Bronchial epithelial cell (primary cell): ENCODE results near the gene EMILIN3. TPM values are rescaled to one million over a fixed set of nuclear protein-coding genes. Genes with fewer than 3 reads are reported as not detected.

ENCODE experiments used
- DNase-seq: peaks from one replicate; pipeline ENCODE4 v3.0.0-alpha.2; 2010; ENCODE audit warnings: low read depth
- FAIRE-seq: peaks from 2 replicates; lab custom pipeline; 2011; peaks lifted over from hg19 to GRCh38; lab: Jason Lieb, UNC
- H3K27me3 ChIP-seq: 2 replicates; pipeline ENCODE4 v1.5.1; 2011; ENCODE audit warnings: low read length; ENCODE audit not compliant: control insufficient read depth, insufficient read depth
- H3K36me3 ChIP-seq: 2 replicates; pipeline ENCODE4 v1.5.1; 2011; ENCODE audit warnings: low read length; ENCODE audit not compliant: control insufficient read depth, insufficient read depth
- H3K4me3 ChIP-seq: 2 replicates; pipeline ENCODE4 v1.5.1; 2011; ENCODE audit warnings: mild to moderate bottlenecking, low read depth, low read length, control low read depth
- total RNA-seq: library from RNA; depleted of rRNA; stranded (reverse); fragments of >200 nt; gene quantifications from 2 replicates; pipeline ENCODE4 v1.2.1, GENCODE V29; 2014
- TF ChIP-seq, protein P1 (sequence below): IDR thresholded peaks from 2 replicates; pipeline ENCODE4 v1.5.1; 2011; ENCODE audit warnings: mild to moderate bottlenecking, moderate library complexity, low read length, control low read depth, inconsistent platforms; ENCODE audit not compliant: insufficient read depth, severe bottlenecking

The EMILIN3 gene
- total RNA-seq, 1 donor from 2014 or later: not detected

DNA sequence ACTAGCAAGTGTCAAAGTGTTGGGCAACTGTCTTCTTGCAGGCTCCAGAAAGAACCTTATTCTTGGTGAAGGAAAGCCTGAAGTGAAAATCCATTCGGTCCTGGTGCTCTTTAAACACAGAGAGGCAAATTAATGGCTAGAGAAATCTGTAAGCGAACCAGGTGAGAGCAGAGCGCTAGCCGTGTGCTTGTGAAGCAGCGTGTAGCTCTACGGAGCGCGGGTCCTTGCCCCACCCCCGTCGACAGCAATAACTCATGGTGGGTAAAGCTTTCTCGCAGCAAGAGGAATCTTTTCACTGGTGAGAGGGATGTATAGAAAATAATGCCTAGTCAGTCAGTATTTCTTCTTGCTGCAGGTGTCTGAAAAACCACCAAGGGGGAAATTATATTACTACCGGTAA lies 37.0 kb upstream of the EMILIN3 start:
- no peak overlapping the region for H3K4me3 ChIP-seq
- TF ChIP-seq, protein P1, sequence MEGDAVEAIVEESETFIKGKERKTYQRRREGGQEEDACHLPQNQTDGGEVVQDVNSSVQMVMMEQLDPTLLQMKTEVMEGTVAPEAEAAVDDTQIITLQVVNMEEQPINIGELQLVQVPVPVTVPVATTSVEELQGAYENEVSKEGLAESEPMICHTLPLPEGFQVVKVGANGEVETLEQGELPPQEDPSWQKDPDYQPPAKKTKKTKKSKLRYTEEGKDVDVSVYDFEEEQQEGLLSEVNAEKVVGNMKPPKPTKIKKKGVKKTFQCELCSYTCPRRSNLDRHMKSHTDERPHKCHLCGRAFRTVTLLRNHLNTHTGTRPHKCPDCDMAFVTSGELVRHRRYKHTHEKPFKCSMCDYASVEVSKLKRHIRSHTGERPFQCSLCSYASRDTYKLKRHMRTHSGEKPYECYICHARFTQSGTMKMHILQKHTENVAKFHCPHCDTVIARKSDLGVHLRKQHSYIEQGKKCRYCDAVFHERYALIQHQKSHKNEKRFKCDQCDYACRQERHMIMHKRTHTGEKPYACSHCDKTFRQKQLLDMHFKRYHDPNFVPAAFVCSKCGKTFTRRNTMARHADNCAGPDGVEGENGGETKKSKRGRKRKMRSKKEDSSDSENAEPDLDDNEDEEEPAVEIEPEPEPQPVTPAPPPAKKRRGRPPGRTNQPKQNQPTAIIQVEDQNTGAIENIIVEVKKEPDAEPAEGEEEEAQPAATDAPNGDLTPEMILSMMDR: no peak
- DNase-seq (no peak), FAIRE-seq (no peak)
- peaks cover 20% of the 10 kb centered on the region for H3K36me3 ChIP-seq
- no peaks in the 10 kb centered on the region for H3K27me3 ChIP-seq

DNA sequence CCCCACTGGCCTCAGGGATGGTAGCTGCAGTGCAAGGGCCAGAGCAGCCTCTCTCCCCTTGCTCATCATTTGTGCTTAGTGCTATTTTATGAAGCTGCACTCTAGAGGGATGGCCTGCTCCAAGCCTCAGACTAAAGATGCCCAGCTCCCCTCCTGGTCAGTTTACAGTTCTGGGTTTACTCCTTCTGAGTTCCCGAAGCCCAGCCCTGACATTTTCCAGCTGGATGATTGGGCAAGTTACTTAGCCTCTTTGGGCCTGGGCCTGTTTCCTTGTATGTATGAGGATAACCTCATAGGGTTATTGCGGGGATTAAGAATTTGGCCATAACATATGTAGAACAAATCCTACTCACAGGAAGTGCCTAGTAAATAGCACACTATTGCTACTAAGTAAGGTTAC lies 31.8 kb upstream of the EMILIN3 start:
- TF ChIP-seq, protein P1: no peak
- H3K4me3 ChIP-seq: no peak overlapping the region
- no peak for DNase-seq
- H3K36me3 ChIP-seq: no peaks in the 10 kb centered on the region
- FAIRE-seq: no peak
- no peaks in the 10 kb centered on the region for H3K27me3 ChIP-seq

DNA sequence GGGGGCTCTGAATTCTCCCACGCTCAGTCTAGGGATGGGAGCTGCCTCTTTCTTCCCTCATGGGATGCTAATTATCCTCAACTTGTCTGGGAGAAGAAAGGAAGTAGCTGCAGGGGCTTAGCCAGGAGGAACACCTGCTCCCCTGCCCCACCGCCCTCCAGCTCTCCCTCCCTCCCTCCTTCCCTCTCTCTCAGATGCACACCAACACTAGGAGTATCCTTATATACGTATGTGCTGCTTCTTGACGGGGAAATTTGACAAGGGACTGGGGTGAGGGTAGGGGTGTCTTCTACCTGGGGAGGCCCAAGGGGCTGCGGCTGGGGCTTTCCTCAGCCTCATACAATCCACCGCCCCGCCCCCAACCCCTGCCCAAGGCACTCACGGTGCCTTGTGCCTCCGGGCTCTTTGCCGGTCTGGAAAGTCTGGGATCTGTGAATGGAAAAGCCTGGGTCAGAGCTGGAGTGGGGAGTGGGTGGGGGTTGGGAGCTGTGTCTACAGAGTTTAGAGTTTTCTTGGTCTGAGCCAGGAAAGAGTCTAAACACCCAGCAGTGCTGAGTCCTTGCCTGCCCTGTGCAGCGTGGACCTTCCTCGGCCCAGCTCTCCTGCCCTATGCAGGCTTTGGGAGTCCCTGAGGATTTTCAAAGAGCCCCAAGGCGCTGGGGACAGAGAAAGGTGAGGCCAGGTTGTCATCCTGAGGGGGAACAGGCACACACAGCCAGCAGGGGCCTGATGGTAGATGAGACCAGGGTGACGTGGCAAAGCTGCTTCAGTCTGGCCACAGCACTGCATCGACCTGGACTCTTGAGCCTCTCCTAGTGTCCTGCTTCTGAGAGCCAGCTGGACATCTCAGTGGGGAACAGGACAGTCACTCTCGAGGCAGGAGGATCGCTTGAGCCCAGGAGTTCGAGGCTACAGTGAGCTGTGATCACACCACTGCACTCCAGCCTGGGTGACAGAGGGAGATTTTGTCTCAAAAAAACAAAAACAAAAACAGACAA lies 29.3 kb upstream of the EMILIN3 start:
- H3K36me3 ChIP-seq: no peaks in the 10 kb centered on the region
- TF ChIP-seq, protein P1: no peak
- DNase-seq (no peak), FAIRE-seq (no peak)
- no peak overlapping the region for H3K4me3 ChIP-seq
- no peaks in the 10 kb centered on the region for H3K27me3 ChIP-seq

DNA sequence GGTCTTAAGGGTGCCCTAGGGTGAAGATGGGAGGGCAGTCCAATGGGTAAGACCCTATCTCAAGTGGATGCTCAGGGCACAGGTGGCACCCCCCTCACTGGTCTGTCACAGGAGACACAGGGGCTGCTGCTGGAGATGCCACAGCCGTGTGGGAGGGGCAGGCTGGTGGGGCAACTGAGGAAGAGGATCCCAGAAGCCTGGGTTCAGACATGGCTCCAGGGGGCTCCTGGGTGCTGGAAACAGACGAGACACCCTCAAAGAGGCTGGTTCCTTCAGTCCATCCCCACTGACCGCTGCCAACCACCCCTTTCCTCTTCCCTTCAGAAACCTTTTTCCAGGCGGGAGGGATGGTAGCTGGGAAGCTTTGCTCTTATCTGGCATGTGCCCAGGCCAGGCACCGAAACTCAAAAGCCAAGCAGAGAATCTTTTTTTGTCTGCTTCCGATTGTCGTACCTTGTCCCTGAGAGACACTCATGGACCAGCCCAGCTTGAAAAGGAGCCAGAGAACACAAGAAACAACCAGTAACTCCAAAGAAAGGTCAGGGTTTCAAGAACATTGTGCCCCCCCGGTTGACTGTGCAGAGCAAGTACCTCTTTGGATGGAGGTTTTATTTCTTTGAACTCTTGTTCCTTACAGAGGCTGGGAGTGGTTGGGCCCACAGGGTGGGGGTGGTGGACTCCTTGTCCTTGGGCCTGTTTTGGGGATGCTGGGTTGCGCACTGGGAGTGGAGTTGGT lies 28.5 kb upstream of the EMILIN3 start:
- Histone ChIP-seq H3K36me3 (no peaks in the 10 kb centered on the region), H3K4me3 (no peak overlapping the region), H3K27me3 (no peaks in the 10 kb centered on the region)
- DNase-seq (no peak), FAIRE-seq (no peak)
- TF ChIP-seq, protein P1: no peak

DNA sequence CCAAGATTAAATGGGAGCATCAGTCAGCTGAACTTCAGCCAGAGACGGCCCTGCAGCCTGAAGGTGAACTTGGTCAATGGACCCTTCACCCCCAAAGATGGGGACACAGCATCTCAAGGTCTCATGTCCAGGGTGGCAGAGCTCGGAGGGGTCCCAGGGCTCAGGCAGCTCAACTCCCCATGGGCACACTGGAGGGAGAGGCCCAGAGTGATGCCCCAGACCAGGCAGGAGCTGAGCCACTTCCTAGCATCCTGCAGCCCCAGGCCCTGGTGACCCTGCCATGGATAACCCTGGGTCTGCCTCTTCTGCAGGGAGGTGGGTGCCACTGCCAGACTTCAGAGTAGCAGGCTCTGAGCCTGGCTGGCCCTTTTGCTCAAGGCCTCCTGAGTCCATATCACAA lies 27.5 kb upstream of the EMILIN3 start:
- DNase-seq (no peak), FAIRE-seq (no peak)
- H3K27me3 ChIP-seq: no peaks in the 10 kb centered on the region
- TF ChIP-seq, protein P1: no peak
- no peak overlapping the region for H3K4me3 ChIP-seq
- H3K36me3 ChIP-seq: no peaks in the 10 kb centered on the region
